ENCODE data around the gene SWAP70.
"Not testable (repeated sequence)": the region's sequence is repeated elsewhere in the genome, so short reads cannot be mapped to it uniquely, and the experiment has no call there.

SWAP70 gene

GRCh38 chr11:9693801-9694553 lies 30.1 kb downstream of the SWAP70 start:
- no peak for DNase-seq

GRCh38 chr11:9695228-9695627 lies 31.4 kb downstream of the SWAP70 start:
- not testable (repeated sequence) for DNase-seq

DNA sequence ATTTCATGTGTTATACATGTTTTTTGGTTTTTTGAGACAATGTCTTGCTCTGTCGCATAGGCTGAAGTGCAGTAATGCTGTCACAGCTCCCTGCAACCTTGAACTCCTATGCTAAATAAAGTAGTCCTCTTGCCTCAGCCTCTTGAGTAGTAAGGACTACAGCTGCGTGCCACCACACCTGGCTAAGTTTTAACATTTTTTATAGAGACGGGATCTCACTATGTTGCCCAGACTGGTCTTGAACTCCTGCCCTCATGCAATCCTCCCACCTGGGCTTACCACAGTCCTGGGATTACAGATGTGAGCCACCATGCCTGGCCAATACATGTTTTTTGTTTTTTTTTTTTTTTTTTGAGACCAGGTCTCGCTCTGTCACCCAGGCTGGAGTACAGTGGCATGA lies 33.9 kb downstream of the SWAP70 start:
- DNase-seq = no peak

GRCh38 chr11:9700105-9700801 lies 36.4 kb downstream of the SWAP70 start:
- no peak for DNase-seq

GRCh38 chr11:9701799-9702198 lies 37.9 kb downstream of the SWAP70 start:
- no peak for DNase-seq

- DNase-seq = no peak
These were observed 39.4 kb downstream of the SWAP70 start for GRCh38 chr11:9703280-9703679.

- no peak for DNase-seq
These were observed 40.2 kb downstream of the SWAP70 start for GRCh38 chr11:9704037-9704436.

DNA sequence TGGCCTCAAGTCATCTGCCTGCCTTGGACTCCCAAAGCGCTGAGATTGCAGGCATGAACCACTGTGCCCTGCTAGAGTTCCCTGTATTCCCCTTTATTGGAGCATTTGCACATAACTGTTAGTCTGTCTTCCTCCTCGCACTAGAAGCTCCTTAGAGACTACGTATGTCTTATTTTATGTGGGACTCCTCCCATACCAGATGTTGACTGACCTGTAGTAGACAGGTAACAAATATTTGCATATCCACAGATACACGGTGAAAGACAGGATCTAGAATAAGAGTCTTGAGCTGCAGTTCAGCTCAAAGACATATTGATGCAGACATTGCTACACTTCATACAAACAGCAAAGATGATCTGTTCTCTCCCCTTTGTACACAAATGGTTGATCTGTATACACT lies 40.7 kb downstream of the SWAP70 start:
- DNase-seq = no peak

GRCh38 chr11:9705361-9705760 lies 41.5 kb downstream of the SWAP70 start:
- DNase-seq = not testable (repeated sequence)

GRCh38 chr11:9708544-9708943 lies 44.7 kb downstream of the SWAP70 start:
- no peak for DNase-seq

- DNase-seq = no peak
These were observed 46.3 kb downstream of the SWAP70 start for GRCh38 chr11:9710223-9710622.

GRCh38 chr11:9710852-9711251 lies 47.0 kb downstream of the SWAP70 start:
- DNase-seq = no peak

- DNase-seq = no peak
These were observed 47.8 kb downstream of the SWAP70 start for GRCh38 chr11:9711454-9712307.

DNA sequence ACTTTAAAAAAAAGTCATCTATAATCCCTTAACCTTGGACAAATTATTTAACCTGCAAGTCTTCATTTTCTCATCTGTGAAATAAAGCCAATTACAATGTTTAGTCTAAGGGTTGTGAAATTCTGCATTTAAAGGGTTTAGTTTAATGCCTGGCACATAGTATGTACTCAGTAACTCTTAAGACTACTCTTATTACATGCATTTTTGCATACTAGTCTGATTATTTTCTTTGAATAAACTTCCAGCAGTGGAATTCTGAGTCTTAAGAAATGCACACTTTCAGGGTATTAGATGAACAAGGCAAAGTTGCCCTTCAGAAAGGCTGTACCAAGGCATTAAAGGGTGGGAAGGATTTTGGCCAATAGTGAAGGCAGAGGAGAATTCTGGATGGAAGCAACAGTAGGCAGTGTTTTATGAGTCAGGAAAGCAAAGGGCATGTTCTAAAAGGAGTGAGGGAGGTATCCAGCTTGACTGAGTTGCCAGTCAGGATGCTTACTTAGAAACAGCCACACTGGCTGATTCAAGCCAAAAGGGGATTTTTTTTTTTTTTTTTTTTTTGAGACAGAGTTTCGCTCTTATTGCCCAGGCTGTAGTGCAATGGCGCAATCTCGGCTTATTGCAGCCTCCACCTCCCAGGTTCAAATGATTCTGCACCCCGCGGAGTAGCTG lies 50.5 kb downstream of the SWAP70 start:
- no peak for DNase-seq

DNA sequence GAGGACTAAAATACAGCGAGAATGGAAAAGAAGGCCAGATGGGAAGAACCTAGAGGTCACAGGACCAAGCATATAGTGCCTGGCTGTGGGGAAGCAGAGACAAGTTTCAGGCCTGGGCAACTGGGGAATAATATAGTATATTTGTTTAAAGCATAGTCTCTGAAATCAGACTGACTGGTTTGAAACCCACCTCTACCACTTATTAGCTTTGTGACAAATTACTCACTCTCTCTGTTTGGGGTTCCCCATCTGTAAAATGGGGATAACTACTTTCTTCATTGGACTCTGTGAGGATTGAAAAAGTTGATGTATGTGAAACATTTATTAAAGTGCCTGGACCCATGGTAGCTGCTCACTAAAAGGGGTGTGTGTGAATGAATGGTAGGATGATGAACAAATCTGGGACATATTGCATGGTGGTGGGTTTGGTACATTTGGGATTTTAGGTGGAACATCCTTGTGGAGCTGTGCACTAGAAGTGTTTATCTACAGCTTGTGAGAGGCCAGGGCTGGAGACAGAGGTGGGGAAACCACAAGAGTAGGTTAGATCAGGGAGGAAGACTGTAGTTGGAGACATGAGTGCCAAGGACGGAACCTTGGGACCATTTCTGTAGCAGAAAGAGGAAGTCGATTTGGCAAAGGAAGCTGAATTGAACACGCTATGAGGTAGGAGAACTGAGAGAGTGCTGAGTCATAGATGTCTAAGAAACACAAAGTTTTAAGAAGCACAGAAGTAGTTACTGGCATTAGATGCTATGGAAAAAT lies 52.6 kb downstream of the SWAP70 start:
- no peak for DNase-seq

- no peak for DNase-seq
These were observed 53.1 kb downstream of the SWAP70 start for GRCh38 chr11:9717040-9717357.

DNA sequence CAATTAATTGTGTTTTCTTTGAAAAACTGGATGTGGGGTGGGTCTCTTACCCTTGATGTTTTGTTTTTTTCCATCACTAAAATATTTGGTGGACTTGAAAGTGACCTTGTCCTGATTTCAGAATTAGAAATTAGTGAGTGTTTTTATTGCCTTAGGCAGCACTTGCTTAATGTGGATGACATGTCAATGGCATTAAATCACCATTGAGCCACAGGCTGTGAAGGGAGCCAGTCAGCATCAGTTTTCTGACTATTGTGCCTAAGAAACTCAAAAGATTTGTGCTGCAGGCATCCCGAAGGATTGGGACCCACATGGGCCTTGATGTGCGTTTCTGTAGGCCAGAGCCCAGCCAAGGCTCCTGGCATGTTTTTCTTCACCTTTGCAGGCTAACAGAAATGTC lies 53.8 kb downstream of the SWAP70 start:
- DNase-seq = no peak

GRCh38 chr11:9718147-9718546 lies 54.3 kb downstream of the SWAP70 start:
- no peak for DNase-seq

DNA sequence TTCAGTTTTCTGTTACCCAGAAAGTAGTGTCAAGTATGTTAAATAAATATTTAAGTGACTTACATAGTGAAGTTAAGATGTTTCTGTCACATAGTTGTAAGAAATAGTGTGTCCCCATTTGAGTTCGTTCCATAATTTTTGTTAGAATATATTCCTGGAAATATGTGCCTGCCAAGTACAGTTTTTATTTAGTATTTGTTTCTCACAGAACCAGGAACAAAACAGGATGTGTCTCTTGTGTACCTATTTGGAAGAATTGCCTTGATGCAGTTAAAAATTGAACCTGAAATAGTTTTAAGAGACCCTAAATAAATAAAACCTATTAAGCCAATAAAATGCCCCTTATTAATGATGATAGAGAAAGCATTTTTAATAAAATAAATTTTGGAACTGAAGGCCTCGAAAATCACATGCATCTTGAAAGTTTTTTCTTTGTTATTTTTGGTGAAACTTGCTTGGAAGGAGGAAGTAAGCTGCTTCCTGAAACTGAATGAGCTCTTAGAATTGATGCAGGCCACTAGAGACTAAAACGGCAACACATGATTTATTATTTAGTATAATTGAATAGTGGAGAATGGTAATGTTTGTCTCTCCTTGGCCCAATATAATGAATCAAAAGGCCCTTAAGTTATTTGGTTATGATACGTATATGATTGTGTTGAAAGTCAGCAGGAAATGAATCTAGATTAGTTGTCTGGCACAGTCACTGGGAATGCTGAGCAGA lies 55.9 kb downstream of the SWAP70 start:
- peak; percentile 39 for DNase-seq

DNA sequence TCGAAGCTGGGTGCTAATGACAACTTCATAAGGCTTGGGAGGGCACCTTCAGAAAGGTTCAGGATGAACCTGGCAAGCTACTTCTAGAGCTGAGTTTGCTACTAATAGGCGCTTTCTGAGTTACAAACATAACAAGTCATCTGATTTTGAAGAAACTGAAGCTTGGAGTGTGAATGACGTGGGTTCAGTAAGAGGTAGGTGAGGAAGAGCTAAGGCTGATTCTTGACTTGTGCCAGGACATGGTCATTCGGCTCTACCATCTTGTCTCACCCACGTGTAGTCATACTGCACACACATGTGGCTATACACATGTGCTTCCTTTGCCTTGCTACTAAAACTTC lies 56.4 kb downstream of the SWAP70 start:
- DNase-seq = no peak

DNA sequence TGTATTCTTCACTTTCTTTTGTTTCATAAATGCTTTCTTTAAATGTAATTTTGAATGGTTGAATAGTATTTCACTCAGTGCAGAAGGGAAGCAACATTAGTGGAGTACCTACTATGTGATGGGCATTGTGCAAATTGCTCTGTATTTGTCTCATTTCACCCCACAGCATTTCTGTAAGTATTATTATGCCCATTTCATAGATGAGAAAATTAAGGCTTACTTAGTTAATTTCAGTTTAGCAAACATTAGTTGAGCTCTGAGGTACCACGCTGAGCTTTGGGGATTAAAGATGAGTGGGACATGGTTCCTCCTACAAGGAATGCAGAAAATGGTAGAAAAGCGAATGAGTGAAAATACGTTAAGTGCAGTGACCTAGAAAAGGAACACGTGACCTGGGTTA lies 58.1 kb downstream of the SWAP70 start:
- DNase-seq = no peak

GRCh38 chr11:9722893-9723292 lies 59.0 kb downstream of the SWAP70 start:
- DNase-seq = no peak
